GM12865 (cell line): ENCODE results near the gene NUDT8.

Experiments
- DNase-seq: peaks from one replicate; pipeline ENCODE4 v3.0.0; 2010; ENCODE audit warnings: low read depth
- H3K4me3 ChIP-seq: 2 replicates; pipeline ENCODE4 v1.5.1; 2011; ENCODE audit warnings: mild to moderate bottlenecking, low read depth, low read length, control low read depth
- TF ChIP-seq, protein P1 (sequence below): IDR thresholded peaks from 2 replicates; pipeline ENCODE4 v1.5.1; 2011; ENCODE audit warnings: low read length, control low read depth, low read depth, inconsistent platforms; ENCODE audit not compliant: insufficient read depth; ENCODE audit errors: missing control alignments

The NUDT8 gene

GRCh38 chr11:67613313-67613959 lies 16.3 kb downstream of the NUDT8 start:
- H3K4me3 ChIP-seq, result no peak overlapping the region; the same call in 1 of the 2 replicates
- no peak for DNase-seq
- TF ChIP-seq, protein P1, sequence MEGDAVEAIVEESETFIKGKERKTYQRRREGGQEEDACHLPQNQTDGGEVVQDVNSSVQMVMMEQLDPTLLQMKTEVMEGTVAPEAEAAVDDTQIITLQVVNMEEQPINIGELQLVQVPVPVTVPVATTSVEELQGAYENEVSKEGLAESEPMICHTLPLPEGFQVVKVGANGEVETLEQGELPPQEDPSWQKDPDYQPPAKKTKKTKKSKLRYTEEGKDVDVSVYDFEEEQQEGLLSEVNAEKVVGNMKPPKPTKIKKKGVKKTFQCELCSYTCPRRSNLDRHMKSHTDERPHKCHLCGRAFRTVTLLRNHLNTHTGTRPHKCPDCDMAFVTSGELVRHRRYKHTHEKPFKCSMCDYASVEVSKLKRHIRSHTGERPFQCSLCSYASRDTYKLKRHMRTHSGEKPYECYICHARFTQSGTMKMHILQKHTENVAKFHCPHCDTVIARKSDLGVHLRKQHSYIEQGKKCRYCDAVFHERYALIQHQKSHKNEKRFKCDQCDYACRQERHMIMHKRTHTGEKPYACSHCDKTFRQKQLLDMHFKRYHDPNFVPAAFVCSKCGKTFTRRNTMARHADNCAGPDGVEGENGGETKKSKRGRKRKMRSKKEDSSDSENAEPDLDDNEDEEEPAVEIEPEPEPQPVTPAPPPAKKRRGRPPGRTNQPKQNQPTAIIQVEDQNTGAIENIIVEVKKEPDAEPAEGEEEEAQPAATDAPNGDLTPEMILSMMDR, result no peak

GRCh38 chr11:67612751-67613150 lies 17.0 kb downstream of the NUDT8 start:
- TF ChIP-seq, protein P1, result no peak
- no peak overlapping the region for H3K4me3 ChIP-seq
- DNase-seq, result no peak

DNA sequence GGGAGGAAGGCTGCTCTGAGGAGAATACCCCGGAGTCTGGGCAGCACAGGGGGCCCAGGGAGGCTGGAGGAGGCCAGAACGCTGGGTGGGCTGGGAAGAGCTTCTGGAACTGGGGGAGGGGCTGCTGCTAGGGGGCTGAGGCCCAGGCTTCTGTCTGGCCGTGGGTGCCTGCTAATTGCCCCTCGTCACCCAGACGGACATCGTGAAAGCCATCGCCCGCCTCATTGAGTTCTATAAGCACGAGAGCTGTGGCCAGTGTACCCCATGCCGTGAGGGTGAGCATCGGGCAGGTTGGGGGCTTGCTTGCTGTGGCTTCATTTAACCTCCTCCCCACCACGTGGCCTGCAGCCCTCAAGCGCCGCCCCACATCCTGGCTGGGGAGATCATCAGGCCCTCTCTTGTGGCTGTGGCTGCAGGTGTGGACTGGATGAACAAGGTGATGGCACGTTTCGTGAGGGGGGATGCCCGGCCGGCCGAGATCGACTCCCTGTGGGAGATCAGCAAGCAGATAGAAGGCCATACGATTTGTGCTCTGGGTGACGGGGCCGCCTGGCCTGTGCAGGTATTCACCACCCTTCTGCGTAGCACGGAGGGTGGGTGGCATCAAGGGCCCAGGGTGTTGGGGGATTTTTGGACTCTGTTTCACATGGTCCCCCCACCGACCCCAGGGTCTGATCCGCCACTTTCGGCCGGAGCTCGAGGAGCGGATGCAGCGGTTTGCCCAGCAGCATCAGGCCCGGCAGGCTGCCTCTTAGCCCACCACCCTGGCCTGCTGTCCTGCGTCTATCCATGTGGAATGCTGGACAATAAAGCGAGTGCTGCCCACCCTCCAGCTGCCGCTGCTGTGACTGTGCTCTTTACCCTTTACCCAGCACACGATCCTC lies 17.8 kb downstream of the NUDT8 start:
- no peak overlapping the region for H3K4me3 ChIP-seq
- TF ChIP-seq, protein P1, result no peak
- DNase-seq, result no peak

DNA sequence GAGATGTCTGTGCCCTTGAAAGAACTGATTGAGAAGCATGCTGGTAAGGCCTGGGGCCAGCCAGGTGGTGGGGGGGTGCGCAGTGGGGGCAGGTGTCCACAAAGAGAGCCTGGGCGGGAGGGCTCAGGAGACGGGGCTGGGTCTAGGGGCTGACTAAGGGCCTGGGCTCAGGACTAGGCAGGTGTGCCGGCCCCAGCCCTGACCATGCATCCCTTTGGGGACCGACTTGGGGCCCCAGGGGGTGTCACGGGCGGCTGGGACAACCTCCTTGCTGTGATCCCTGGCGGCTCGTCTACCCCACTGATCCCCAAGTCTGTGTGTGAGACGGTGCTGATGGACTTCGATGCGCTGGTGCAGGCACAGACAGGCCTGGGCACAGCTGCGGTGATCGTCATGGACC lies 18.6 kb downstream of the NUDT8 start:
- no peak overlapping the region for H3K4me3 ChIP-seq
- no peak for DNase-seq
- TF ChIP-seq, protein P1, result no peak

DNA sequence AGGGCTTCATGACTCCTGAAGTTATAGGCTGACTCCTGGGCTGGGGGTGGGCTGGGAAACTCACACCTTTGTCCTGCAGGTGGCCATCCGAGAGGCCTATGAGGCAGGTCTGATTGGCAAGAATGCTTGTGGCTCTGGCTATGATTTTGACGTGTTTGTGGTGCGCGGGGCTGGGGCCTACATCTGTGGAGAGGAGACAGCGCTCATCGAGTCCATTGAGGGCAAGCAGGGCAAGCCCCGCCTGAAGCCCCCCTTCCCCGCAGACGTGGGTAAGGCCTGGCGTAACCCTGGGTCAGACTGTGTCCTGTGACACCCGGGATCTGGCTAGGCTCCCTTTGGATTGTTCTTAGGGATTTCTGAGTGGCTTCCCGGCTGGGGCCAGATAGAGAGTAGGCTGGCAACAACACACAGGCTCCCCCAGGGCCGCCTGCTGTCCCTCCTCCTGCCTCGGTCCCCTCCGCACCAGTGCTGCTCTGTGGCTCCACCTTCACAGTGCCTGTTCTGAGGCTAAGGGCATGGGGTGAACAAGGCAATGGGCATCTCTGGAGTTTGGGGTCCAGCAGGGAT lies 19.4 kb downstream of the NUDT8 start:
- H3K4me3 ChIP-seq, result no peak overlapping the region
- DNase-seq, result no peak
- TF ChIP-seq, protein P1, result no peak

GRCh38 chr11:67609316-67609715 lies 20.4 kb downstream of the NUDT8 start:
- DNase-seq, result no peak
- TF ChIP-seq, protein P1, result no peak
- H3K4me3 ChIP-seq, result no peak overlapping the region
